ENCODE results near the gene SND1. TPM values are rescaled to one million over a fixed set of nuclear protein-coding genes. Genes with fewer than 3 reads are reported as not detected.

Gene SND1
- total and polyA plus RNA-seq, 10 of the 15 experiments (the other 5 are each of a cell fraction or from before 2014, with no cell fraction given): 52.4 to 270 (median 146) TPM

GRCh38 chr7:127702052-127702652 is 50.2 kb downstream of the SND1 start:
- ChIA-PET CTCF (no interaction called here), POLR2A (no interaction called here), SMC1A (ENCODE audit: uncharacterized antibody, unreplicated experiment) (interaction anchor here (1.1 kb wide), 1 partner anchor 14 kb away, joined by 3 read pairs; no protein-coding TSS in a partner anchor), RAD21 (ENCODE audit: unreplicated experiment) (no interaction called here)
- DNase-seq (ENCODE audit: low read depth, low spot score) (no peak), FAIRE-seq (no peak), ATAC-seq (no peak)
- no peak overlapping the region for H3K4me3 ChIP-seq
- in situ Hi-C loops (cut with MboI): no loop called here
- H3K9me3 ChIP-seq (replicated peaks; ENCODE audit: control insufficient read depth, insufficient read depth, low read length): no peaks in the 10 kb centered on the region
- H2AFZ ChIP-seq (ENCODE audit: control insufficient read depth, low read depth, low read length): no peak overlapping the region
- intact Hi-C loops (cut with micrococcal nuclease; ENCODE audit: unreplicated experiment): no loop called here
- TF ChIP-seq, protein P1, sequence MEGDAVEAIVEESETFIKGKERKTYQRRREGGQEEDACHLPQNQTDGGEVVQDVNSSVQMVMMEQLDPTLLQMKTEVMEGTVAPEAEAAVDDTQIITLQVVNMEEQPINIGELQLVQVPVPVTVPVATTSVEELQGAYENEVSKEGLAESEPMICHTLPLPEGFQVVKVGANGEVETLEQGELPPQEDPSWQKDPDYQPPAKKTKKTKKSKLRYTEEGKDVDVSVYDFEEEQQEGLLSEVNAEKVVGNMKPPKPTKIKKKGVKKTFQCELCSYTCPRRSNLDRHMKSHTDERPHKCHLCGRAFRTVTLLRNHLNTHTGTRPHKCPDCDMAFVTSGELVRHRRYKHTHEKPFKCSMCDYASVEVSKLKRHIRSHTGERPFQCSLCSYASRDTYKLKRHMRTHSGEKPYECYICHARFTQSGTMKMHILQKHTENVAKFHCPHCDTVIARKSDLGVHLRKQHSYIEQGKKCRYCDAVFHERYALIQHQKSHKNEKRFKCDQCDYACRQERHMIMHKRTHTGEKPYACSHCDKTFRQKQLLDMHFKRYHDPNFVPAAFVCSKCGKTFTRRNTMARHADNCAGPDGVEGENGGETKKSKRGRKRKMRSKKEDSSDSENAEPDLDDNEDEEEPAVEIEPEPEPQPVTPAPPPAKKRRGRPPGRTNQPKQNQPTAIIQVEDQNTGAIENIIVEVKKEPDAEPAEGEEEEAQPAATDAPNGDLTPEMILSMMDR (IDR thresholded peaks at IDR 0.05 in 2 of 3, conservative IDR thresholded peaks at IDR 0.05 in 1 of 3; ENCODE audit: control insufficient read depth in 2 of 3, extremely low read depth in 1 of 3, insufficient read depth in 1 of 3, low read depth in 3 of 3, low read length in 3 of 3): no peak
- TF ChIP-seq ZNF274 (IDR thresholded peaks at IDR 0.05; ENCODE audit: insufficient read depth, insufficient read length) (no peak), NFYB (IDR thresholded peaks at IDR 0.05; ENCODE audit: insufficient read depth, low read depth, low read length) (no peak), POLR2A (IDR thresholded peaks at IDR 0.05; ENCODE audit: low read depth, low read length) (no peak), TARDBP (IDR thresholded peaks at IDR 0.05; ENCODE audit: borderline replicate concordance) (no peak), BCL11A (IDR thresholded peaks at IDR 0.05; ENCODE audit: low read depth, low read length) (no peak), NBN (IDR thresholded peaks at IDR 0.05) (no peak), DPF2 (IDR thresholded peaks at IDR 0.05) (no peak), ZNF592 (IDR thresholded peaks at IDR 0.05) (no peak), FOXK2 (IDR thresholded peaks at IDR 0.05) (no peak)
- TF ChIP-seq, protein P2, sequence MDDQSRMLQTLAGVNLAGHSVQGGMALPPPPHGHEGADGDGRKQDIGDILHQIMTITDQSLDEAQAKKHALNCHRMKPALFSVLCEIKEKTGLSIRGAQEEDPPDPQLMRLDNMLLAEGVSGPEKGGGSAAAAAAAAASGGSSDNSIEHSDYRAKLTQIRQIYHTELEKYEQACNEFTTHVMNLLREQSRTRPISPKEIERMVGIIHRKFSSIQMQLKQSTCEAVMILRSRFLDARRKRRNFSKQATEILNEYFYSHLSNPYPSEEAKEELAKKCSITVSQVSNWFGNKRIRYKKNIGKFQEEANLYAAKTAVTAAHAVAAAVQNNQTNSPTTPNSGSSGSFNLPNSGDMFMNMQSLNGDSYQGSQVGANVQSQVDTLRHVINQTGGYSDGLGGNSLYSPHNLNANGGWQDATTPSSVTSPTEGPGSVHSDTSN (IDR thresholded peaks at IDR 0.05; ENCODE audit: insufficient replicate concordance, low read depth, low read length): no peak
- TF ChIP-seq, protein P3, sequence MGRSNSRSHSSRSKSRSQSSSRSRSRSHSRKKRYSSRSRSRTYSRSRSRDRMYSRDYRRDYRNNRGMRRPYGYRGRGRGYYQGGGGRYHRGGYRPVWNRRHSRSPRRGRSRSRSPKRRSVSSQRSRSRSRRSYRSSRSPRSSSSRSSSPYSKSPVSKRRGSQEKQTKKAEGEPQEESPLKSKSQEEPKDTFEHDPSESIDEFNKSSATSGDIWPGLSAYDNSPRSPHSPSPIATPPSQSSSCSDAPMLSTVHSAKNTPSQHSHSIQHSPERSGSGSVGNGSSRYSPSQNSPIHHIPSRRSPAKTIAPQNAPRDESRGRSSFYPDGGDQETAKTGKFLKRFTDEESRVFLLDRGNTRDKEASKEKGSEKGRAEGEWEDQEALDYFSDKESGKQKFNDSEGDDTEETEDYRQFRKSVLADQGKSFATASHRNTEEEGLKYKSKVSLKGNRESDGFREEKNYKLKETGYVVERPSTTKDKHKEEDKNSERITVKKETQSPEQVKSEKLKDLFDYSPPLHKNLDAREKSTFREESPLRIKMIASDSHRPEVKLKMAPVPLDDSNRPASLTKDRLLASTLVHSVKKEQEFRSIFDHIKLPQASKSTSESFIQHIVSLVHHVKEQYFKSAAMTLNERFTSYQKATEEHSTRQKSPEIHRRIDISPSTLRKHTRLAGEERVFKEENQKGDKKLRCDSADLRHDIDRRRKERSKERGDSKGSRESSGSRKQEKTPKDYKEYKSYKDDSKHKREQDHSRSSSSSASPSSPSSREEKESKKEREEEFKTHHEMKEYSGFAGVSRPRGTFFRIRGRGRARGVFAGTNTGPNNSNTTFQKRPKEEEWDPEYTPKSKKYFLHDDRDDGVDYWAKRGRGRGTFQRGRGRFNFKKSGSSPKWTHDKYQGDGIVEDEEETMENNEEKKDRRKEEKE (IDR thresholded peaks at IDR 0.05): no peak
- H3K27me3 ChIP-seq (replicated peaks in 1 of 2; ENCODE audit: control insufficient read depth in 2 of 2, insufficient read depth in 2 of 2, low read length in 1 of 2): no peaks in the 10 kb centered on the region
- no peaks in the 10 kb centered on the region for H3K4me1 ChIP-seq (ENCODE audit: control insufficient read depth, insufficient read depth, low read length)
- no peaks in the 10 kb centered on the region; the same call in 1 of the 2 replicates for H4K20me1 ChIP-seq (ENCODE audit: control insufficient read depth, insufficient read depth)
- H3K27ac ChIP-seq (ENCODE audit: control insufficient read depth, insufficient read depth): no peak overlapping the region
- H3K4me2 ChIP-seq (ENCODE audit: control insufficient read depth, insufficient read depth): no peak overlapping the region
- H3K79me2 ChIP-seq (ENCODE audit: control insufficient read depth, insufficient read depth, low read length): peaks cover 3% of the 10 kb centered on the region
- 91% methylated on average over 6 of the region's 6 CpGs for WGBS (ENCODE audit: insufficient coverage, insufficient replicate concordance, low lambda C conversion rate, missing lambda C conversion rate)
- no TSS peak for BruUV-seq (replicated peaks)
- H3K9ac ChIP-seq (ENCODE audit: control insufficient read depth, insufficient read depth, low read length): no peak overlapping the region
- peaks cover 21 to 53% of the 10 kb centered on the region in 2 experiments for H3K36me3 ChIP-seq (ENCODE audit: control insufficient read depth in 2 of 2, insufficient read depth in 2 of 2, low read length in 1 of 2)

Data from GM12878 (cell line).